ENCODE results near the gene TMPRSS9.
"Not testable (repeated sequence)": the region's sequence is repeated elsewhere in the genome, so short reads cannot be mapped to it uniquely, and the experiment has no call there.

DNA sequence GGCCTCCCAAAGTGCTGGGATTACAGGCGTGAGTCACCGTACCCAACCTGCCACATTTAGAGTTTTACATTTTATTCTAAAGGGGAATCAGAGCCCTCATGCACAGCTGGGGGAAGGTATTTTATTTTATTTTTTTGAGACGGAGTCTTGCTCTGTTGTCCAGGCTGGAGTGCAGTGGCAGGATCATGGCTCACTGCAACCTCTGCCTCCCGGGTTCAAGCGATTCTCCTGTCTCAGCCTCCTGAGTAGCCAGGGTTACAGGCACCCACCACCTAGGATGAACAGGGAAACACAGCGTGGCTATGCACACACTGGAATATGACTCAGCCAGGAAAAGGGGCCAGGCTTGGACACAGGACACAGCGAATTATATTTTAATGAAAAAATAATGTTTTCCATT is 37.1 kb downstream of the TMPRSS9 start:
- not testable (repeated sequence) for TF ChIP-seq CTCF, POLR2A (IDR thresholded peaks at IDR 0.05)
